IMR-90 (cell line): Measurements from ENCODE around the gene CPA4. TPM values are rescaled to one million over a fixed set of nuclear protein-coding genes. Genes with fewer than 3 reads are reported as not detected.

ENCODE experiments used
- ATAC-seq: fragments of 200-7000 bp; cut with Tn5 transposase; 2 replicates; pipeline ENCODE4 v1.9.1; 2020; ENCODE audit warnings: low read depth, mild to moderate bottlenecking, moderate library complexity
- BruUV-seq: library from RNA; stranded (reverse); fragments of 400-500 nt; replicated peaks from 2 replicates; lab custom pipeline; 2021; lab: Mats Ljungman, UMichigan
- CTCF ChIA-PET: fragments of 300-600 bp; formaldehyde crosslinking; extraction: SDS; loops from one replicate; lab custom pipeline; 2021; ENCODE audit warnings: antibody characterized with exemption; lab: Yijun Ruan, JAX
- POLR2A ChIA-PET: fragments of 300-600 bp; sonication (Branson Sonifier 250); formaldehyde crosslinking; loops from one replicate; lab custom pipeline; 2022; ENCODE audit warnings: antibody characterized with exemption; ENCODE audit not compliant: unreplicated experiment; lab: Charles Lee
- DNase-seq: peaks from one replicate; pipeline ENCODE4 v3.0.0; 2013
- H2AFZ ChIP-seq: replicated peaks from 2 replicates; pipeline ENCODE3; 2013; ENCODE audit warnings: low read length, mild to moderate bottlenecking; ENCODE audit not compliant: poor library complexity
- H2AK5ac ChIP-seq: 2 replicates; pipeline ENCODE4 v1.6.1; 2013; ENCODE audit warnings: low read depth, low read length, inconsistent platforms
- H2AK9ac ChIP-seq: replicated peaks from 2 replicates; pipeline ENCODE3; 2013; ENCODE audit warnings: mild to moderate bottlenecking, low read depth, low read length, moderate library complexity; ENCODE audit not compliant: poor library complexity
- H2BK120ac ChIP-seq: 2 replicates; pipeline ENCODE4 v1.6.1; 2013; ENCODE audit warnings: low read depth, low read length, inconsistent platforms
- H2BK15ac ChIP-seq: 3 replicates; pipeline ENCODE4 v1.6.1; 2013; ENCODE audit warnings: low read depth, low read length, inconsistent platforms
- H2BK20ac ChIP-seq: 2 replicates; pipeline ENCODE4 v1.6.1; 2013; ENCODE audit warnings: low read depth, mild to moderate bottlenecking, inconsistent platforms, low read length, moderate library complexity
- H2BK5ac ChIP-seq: 2 replicates; pipeline ENCODE4 v1.6.1; 2013; ENCODE audit warnings: mild to moderate bottlenecking, low read depth, low read length, inconsistent platforms; ENCODE audit not compliant: poor library complexity, severe bottlenecking
- H3K14ac ChIP-seq: replicated peaks from 2 replicates; pipeline ENCODE4 v1.6.1; 2013; ENCODE audit warnings: low read depth, low read length, inconsistent platforms
- H3K18ac ChIP-seq: 2 replicates; pipeline ENCODE4 v1.6.1; 2013; ENCODE audit warnings: low read depth, low read length, control low read depth
- H3K23ac ChIP-seq: 2 replicates; pipeline ENCODE4 v1.6.1; 2013; ENCODE audit warnings: low read depth, low read length, inconsistent platforms
- H3K27ac ChIP-seq: 2 replicates; pipeline ENCODE4 v1.5.1; 2013; ENCODE audit warnings: mild to moderate bottlenecking, control low read depth, low read length; ENCODE audit not compliant: insufficient read depth
- H3K27me3 ChIP-seq: 2 replicates; pipeline ENCODE4 v1.6.1; 2013; ENCODE audit warnings: low read length; ENCODE audit not compliant: control insufficient read depth, insufficient read depth
- H3K36me3 ChIP-seq: 2 replicates; pipeline ENCODE4 v1.6.1; 2013; ENCODE audit warnings: low read length, mixed read lengths; ENCODE audit not compliant: control insufficient read depth, insufficient read depth
- H3K4ac ChIP-seq: 2 replicates; pipeline ENCODE4 v1.6.1; 2013; ENCODE audit warnings: low read depth, low read length, inconsistent platforms
- H3K4me1 ChIP-seq: 2 replicates; pipeline ENCODE4 v1.6.1; 2013; ENCODE audit warnings: low read length, mixed read lengths; ENCODE audit not compliant: control insufficient read depth, insufficient read depth
- H3K4me2 ChIP-seq: 2 replicates; pipeline ENCODE4 v1.6.1; 2013; ENCODE audit warnings: low read depth, mild to moderate bottlenecking, control low read depth, low read length, moderate library complexity
- H3K4me3 ChIP-seq: 2 replicates; pipeline ENCODE4 v1.5.1; 2013; ENCODE audit warnings: low read depth, mild to moderate bottlenecking, control low read depth, low read length, moderate library complexity; ENCODE audit not compliant: insufficient read depth
- H3K56ac ChIP-seq: 2 replicates; pipeline ENCODE4 v1.6.1; 2013; ENCODE audit warnings: low read length, inconsistent platforms; ENCODE audit not compliant: insufficient read depth; ENCODE audit errors: extremely low read depth
- H3K79me1 ChIP-seq, 2 experiments: 2 replicates each; pipeline ENCODE4 v1.6.1; 2013; ENCODE audit warnings: low read length in 2 of 2, inconsistent platforms in 1 of 2, low read depth in 1 of 2
- H3K9ac ChIP-seq: 2 replicates; pipeline ENCODE4 v1.6.1; 2013; ENCODE audit warnings: low read depth, low read length, control low read depth
- H3K9me1 ChIP-seq: 2 replicates; pipeline ENCODE4 v1.6.1; 2013; ENCODE audit warnings: low read length, inconsistent platforms; ENCODE audit not compliant: insufficient read depth
- H3K9me3 ChIP-seq: 2 replicates; pipeline ENCODE4 v1.6.1; 2013; ENCODE audit warnings: low read length; ENCODE audit not compliant: control insufficient read depth, insufficient read depth
- H4K20me1 ChIP-seq: 2 replicates; pipeline ENCODE4 v1.6.1; 2013; ENCODE audit warnings: low read length, inconsistent platforms; ENCODE audit not compliant: insufficient read depth
- H4K5ac ChIP-seq: 2 replicates; pipeline ENCODE4 v1.6.1; 2013; ENCODE audit warnings: mild to moderate bottlenecking, low read depth, low read length, control low read depth
- H4K8ac ChIP-seq, 2 experiments: 2 replicates each; pipeline ENCODE4 v1.6.1; 2013; ENCODE audit warnings: low read depth in 2 of 2, low read length in 2 of 2, control low read depth in 1 of 2, inconsistent platforms in 1 of 2
- H4K91ac ChIP-seq: 2 replicates; pipeline ENCODE4 v1.6.1; 2013; ENCODE audit warnings: low read depth, low read length, inconsistent platforms; ENCODE audit not compliant: insufficient read depth
- MAZ ChIP-seq: IDR thresholded peaks from 2 replicates; pipeline ENCODE4 v1.6.1; 2012; ENCODE audit warnings: low read depth, mild to moderate bottlenecking, low read length, improper control_type of control experiment, moderate library complexity, borderline replicate concordance
- WGBS, 2 experiments: methylation state at CpG; one replicate each; pipeline versions ENCODE4 v1.1.5 to v1.1.7; 2013; ENCODE audit warnings: missing lambda C conversion rate in 2 of 2; ENCODE audit not compliant: insufficient read length in 1 of 2; ENCODE audit errors: extremely low coverage in 2 of 2; 5-methylcytosine and 5-hydroxymethylcytosine counted together
- dilution Hi-C: fragments of 300-500 bp; cut with HindIII; formaldehyde crosslinking; loops from one replicate; pipeline ENCODE4 v1.14.3; 2018; ENCODE audit warnings: low sequenced_read_pairs; ENCODE audit not compliant: unreplicated experiment
- in situ Hi-C: fragments of 300-500 bp; cut with MboI; formaldehyde crosslinking; loops from 3 replicates; pipeline ENCODE4 v1.14.3; 2019; ENCODE audit warnings: low sequenced_read_pairs, inconsistent platforms, mixed read lengths
- intact Hi-C: fragments of 100-400 bp; cut with micrococcal nuclease; formaldehyde crosslinking; loops from 2 replicates; pipeline ENCODE4 v1.10.0; 2022
- polyA plus RNA-seq, 3 experiments: library from polyadenylated mRNA; depleted of rRNA; stranded (reverse); fragments of >200 nt; gene quantifications; 2 replicates each; pipeline ENCODE4 v1.2.3, GENCODE V29; 2012; ENCODE audit warnings: low replicate concordance in 1 of 3
- total RNA-seq: library from RNA; depleted of rRNA; stranded (reverse); fragments of >200 nt; gene quantifications from 2 replicates; pipeline ENCODE4 v1.2.3, GENCODE V29; 2012

The CPA4 gene
- total and polyA plus RNA-seq, 2 of the 4 experiments (the other 2 are of a cell fraction): 316 to 365 TPM

GRCh38 chr7:130344271-130344866 is 51.4 kb downstream of the CPA4 start, which contains the start of gene CPA5:
TSS of gene CPA5 (plus strand) at chr7:130344816. CDS start at chr7:130346486, 1,670 bp downstream.
- H4K8ac ChIP-seq: 0 out of 4 replicates have a peak within 1 kb of the TSS, but pooled peaks of 1 of the 2 experiments have one; percentile 38
- intact Hi-C loops: no loop called here
- H2AK5ac ChIP-seq: 0 out of 2 replicates have a peak within 1 kb of the TSS, but pooled peaks have one; percentile 8
- DNase-seq: no peak
- TF ChIP-seq MAZ: no peak
- H3K4ac ChIP-seq: no peak within 1 kb of the TSS
- H2BK120ac ChIP-seq: no peak within 1 kb of the TSS
- ChIA-PET CTCF (no interaction called here), POLR2A (no interaction called here)
- 0 out of 3 replicates have a peak within 1 kb of the TSS, but pooled peaks have one; percentile 11 for H2BK15ac ChIP-seq
- H3K79me1 ChIP-seq: no peaks in the 10 kb centered on the region
- no peak within 1 kb of the TSS for H3K23ac ChIP-seq
- H3K27ac ChIP-seq: no peak within 1 kb of the TSS
- no peaks in the 10 kb centered on the region for H3K36me3 ChIP-seq
- no peaks in the 10 kb centered on the region for H4K20me1 ChIP-seq
- no TSS peak for BruUV-seq
- H3K27me3 ChIP-seq: no peaks in the 10 kb centered on the region
- no CpG with 5 or more reads among the region's 5 CpGs for WGBS, 2 experiments
- H3K14ac ChIP-seq: 0 out of 2 replicates have a peak within 1 kb of the TSS, but pooled peaks have one; percentile 37
- no peak for ATAC-seq
- no peak within 1 kb of the TSS for H4K91ac ChIP-seq
- no peak within 1 kb of the TSS for H3K9ac ChIP-seq
- H3K9me1 ChIP-seq: no peaks in the 10 kb centered on the region
- peak within 1 kb of the TSS; percentile 66 for H2AFZ ChIP-seq
- in situ Hi-C loops: no loop called here
- no peaks in the 10 kb centered on the region for H3K4me1 ChIP-seq
- no peak within 1 kb of the TSS for H3K4me3 ChIP-seq
- 0 out of 2 replicates have a peak within 1 kb of the TSS, but pooled peaks have one; percentile 38 for H2BK20ac ChIP-seq
- no peak within 1 kb of the TSS for H3K18ac ChIP-seq
- dilution Hi-C loops: no loop called here
- 0 out of 2 replicates have a peak within 1 kb of the TSS, but pooled peaks have one; percentile 25 for H3K4me2 ChIP-seq
- H3K9me3 ChIP-seq: no peaks in the 10 kb centered on the region
- no peak within 1 kb of the TSS for H4K5ac ChIP-seq
- H2AK9ac ChIP-seq: no peak within 1 kb of the TSS
- no peak within 1 kb of the TSS for H2BK5ac ChIP-seq
- no peak within 1 kb of the TSS for H3K56ac ChIP-seq
